SK-N-SH (cell line): ENCODE measurements around the gene CUX1.

Experiments used
- CTCF ChIP-seq: fragments of 200-600 bp; sonication (generic); IDR thresholded peaks from 2 replicates; pipeline ENCODE4 v1.6.1; 2017; ENCODE audit warnings: antibody characterized with exemption, mild to moderate bottlenecking, moderate library complexity
- JUND ChIP-seq: IDR thresholded peaks from 2 replicates; pipeline ENCODE4 v1.4.0; 2012

- no peak for TF ChIP-seq CTCF
- TF ChIP-seq JUND: no peak
These were observed 455.7 kb downstream of the CUX1 start for GRCh38 chr7:102272917-102273748.
